ENCODE measurements around the gene HNRNPD. TPM values are rescaled to one million over a fixed set of nuclear protein-coding genes. Genes with fewer than 3 reads are reported as not detected.

Gene HNRNPD
- total and polyA plus RNA-seq, 2 experiments from 2014 or later, result 245 to 768 TPM

DNA sequence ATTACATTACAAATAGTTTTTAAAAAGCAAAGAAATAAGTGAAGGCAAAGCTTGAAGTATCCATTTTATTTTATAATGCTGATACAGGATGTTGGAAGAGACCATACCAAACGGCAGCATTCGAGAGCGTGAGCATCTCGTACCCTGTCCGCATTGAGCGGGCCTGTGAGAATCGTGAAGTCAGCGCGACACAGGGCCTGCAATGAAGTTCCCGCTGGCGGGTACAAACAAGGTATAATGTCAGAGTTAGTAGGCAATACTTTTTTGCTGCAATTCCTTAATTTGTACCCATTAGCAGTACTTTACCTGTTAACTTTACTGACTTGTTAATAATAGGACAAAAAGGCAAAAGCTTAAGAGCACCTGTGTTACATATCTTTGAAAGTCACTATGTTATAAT lies 19.0 kb downstream of the HNRNPD start:
- TF ChIP-seq CREB1 (CRISPR knock-in tag; IDR thresholded peaks at IDR 0.05; ENCODE audit: low read depth) (no peak), ZNF114 (CRISPR knock-in tag; IDR thresholded peaks at IDR 0.05) (no peak), EZH2 (IDR thresholded peaks at IDR 0.05; ENCODE audit: low read depth, unreplicated experiment) (no peak), POLR2AphosphoS5 (IDR thresholded peaks at IDR 0.05; ENCODE audit: low read depth) (no peak), JUNB (IDR thresholded peaks at IDR 0.05; ENCODE audit: unreplicated experiment) (no peak), STAT1 (IDR thresholded peaks at IDR 0.05; ENCODE audit: unreplicated experiment) (no peak), ZNF331 (CRISPR knock-in tag; IDR thresholded peaks at IDR 0.05; ENCODE audit: low read depth) (no peak), NANOG (IDR thresholded peaks at IDR 0.05; ENCODE audit: borderline replicate concordance) (no peak), EZH2phosphoT487 (IDR thresholded peaks at IDR 0.05; ENCODE audit: unreplicated experiment) (no peak)
- TF ChIP-seq, protein P1, sequence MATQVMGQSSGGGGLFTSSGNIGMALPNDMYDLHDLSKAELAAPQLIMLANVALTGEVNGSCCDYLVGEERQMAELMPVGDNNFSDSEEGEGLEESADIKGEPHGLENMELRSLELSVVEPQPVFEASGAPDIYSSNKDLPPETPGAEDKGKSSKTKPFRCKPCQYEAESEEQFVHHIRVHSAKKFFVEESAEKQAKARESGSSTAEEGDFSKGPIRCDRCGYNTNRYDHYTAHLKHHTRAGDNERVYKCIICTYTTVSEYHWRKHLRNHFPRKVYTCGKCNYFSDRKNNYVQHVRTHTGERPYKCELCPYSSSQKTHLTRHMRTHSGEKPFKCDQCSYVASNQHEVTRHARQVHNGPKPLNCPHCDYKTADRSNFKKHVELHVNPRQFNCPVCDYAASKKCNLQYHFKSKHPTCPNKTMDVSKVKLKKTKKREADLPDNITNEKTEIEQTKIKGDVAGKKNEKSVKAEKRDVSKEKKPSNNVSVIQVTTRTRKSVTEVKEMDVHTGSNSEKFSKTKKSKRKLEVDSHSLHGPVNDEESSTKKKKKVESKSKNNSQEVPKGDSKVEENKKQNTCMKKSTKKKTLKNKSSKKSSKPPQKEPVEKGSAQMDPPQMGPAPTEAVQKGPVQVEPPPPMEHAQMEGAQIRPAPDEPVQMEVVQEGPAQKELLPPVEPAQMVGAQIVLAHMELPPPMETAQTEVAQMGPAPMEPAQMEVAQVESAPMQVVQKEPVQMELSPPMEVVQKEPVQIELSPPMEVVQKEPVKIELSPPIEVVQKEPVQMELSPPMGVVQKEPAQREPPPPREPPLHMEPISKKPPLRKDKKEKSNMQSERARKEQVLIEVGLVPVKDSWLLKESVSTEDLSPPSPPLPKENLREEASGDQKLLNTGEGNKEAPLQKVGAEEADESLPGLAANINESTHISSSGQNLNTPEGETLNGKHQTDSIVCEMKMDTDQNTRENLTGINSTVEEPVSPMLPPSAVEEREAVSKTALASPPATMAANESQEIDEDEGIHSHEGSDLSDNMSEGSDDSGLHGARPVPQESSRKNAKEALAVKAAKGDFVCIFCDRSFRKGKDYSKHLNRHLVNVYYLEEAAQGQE (IDR thresholded peaks at IDR 0.05; ENCODE audit: unreplicated experiment), result no peak
- TF ChIP-seq, protein P2, sequence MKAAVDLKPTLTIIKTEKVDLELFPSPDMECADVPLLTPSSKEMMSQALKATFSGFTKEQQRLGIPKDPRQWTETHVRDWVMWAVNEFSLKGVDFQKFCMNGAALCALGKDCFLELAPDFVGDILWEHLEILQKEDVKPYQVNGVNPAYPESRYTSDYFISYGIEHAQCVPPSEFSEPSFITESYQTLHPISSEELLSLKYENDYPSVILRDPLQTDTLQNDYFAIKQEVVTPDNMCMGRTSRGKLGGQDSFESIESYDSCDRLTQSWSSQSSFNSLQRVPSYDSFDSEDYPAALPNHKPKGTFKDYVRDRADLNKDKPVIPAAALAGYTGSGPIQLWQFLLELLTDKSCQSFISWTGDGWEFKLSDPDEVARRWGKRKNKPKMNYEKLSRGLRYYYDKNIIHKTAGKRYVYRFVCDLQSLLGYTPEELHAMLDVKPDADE (IDR thresholded peaks at IDR 0.05), result no peak
- TF ChIP-seq, protein P3, sequence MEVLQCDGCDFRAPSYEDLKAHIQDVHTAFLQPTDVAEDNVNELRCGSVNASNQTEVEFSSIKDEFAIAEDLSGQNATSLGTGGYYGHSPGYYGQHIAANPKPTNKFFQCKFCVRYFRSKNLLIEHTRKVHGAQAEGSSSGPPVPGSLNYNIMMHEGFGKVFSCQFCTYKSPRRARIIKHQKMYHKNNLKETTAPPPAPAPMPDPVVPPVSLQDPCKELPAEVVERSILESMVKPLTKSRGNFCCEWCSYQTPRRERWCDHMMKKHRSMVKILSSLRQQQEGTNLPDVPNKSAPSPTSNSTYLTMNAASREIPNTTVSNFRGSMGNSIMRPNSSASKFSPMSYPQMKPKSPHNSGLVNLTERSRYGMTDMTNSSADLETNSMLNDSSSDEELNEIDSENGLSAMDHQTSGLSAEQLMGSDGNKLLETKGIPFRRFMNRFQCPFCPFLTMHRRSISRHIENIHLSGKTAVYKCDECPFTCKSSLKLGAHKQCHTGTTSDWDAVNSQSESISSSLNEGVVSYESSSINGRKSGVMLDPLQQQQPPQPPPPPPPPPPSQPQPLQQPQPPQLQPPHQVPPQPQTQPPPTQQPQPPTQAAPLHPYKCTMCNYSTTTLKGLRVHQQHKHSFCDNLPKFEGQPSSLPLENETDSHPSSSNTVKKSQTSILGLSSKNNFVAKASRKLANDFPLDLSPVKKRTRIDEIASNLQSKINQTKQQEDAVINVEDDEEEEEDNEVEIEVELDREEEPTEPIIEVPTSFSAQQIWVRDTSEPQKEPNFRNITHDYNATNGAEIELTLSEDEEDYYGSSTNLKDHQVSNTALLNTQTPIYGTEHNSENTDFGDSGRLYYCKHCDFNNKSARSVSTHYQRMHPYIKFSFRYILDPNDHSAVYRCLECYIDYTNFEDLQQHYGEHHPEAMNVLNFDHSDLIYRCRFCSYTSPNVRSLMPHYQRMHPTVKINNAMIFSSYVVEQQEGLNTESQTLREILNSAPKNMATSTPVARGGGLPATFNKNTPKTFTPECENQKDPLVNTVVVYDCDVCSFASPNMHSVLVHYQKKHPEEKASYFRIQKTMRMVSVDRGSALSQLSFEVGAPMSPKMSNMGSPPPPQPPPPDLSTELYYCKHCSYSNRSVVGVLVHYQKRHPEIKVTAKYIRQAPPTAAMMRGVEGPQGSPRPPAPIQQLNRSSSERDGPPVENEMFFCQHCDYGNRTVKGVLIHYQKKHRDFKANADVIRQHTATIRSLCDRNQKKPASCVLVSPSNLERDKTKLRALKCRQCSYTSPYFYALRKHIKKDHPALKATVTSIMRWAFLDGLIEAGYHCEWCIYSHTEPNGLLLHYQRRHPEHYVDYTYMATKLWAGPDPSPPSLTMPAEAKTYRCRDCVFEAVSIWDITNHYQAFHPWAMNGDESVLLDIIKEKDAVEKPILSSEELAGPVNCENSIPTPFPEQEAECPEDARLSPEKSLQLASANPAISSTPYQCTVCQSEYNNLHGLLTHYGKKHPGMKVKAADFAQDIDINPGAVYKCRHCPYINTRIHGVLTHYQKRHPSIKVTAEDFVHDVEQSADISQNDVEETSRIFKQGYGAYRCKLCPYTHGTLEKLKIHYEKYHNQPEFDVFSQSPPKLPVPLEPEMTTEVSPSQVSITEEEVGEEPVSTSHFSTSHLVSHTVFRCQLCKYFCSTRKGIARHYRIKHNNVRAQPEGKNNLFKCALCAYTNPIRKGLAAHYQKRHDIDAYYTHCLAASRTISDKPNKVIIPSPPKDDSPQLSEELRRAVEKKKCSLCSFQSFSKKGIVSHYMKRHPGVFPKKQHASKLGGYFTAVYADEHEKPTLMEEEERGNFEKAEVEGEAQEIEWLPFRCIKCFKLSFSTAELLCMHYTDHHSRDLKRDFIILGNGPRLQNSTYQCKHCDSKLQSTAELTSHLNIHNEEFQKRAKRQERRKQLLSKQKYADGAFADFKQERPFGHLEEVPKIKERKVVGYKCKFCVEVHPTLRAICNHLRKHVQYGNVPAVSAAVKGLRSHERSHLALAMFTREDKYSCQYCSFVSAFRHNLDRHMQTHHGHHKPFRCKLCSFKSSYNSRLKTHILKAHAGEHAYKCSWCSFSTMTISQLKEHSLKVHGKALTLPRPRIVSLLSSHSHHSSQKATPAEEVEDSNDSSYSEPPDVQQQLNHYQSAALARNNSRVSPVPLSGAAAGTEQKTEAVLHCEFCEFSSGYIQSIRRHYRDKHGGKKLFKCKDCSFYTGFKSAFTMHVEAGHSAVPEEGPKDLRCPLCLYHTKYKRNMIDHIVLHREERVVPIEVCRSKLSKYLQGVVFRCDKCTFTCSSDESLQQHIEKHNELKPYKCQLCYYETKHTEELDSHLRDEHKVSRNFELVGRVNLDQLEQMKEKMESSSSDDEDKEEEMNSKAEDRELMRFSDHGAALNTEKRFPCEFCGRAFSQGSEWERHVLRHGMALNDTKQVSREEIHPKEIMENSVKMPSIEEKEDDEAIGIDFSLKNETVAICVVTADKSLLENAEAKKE (CRISPR knock-in tag; IDR thresholded peaks at IDR 0.05), result no peak
- TF ChIP-seq, protein P4, sequence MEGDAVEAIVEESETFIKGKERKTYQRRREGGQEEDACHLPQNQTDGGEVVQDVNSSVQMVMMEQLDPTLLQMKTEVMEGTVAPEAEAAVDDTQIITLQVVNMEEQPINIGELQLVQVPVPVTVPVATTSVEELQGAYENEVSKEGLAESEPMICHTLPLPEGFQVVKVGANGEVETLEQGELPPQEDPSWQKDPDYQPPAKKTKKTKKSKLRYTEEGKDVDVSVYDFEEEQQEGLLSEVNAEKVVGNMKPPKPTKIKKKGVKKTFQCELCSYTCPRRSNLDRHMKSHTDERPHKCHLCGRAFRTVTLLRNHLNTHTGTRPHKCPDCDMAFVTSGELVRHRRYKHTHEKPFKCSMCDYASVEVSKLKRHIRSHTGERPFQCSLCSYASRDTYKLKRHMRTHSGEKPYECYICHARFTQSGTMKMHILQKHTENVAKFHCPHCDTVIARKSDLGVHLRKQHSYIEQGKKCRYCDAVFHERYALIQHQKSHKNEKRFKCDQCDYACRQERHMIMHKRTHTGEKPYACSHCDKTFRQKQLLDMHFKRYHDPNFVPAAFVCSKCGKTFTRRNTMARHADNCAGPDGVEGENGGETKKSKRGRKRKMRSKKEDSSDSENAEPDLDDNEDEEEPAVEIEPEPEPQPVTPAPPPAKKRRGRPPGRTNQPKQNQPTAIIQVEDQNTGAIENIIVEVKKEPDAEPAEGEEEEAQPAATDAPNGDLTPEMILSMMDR (conservative IDR thresholded peaks at IDR 0.05; ENCODE audit: low read depth in 2 of 2), result no peak
- Histone ChIP-seq H3F3A (replicated peaks; ENCODE audit: low read depth) (0 out of 2 replicates have a peak, but pooled peaks cover 5% of the 10 kb centered on the region), H3K4me1 (ENCODE audit: insufficient read depth) (no peaks in the 10 kb centered on the region), H4K20me1 (replicated peaks; ENCODE audit: insufficient read depth) (peaks cover 46% of the 10 kb centered on the region), H3K27ac (ENCODE audit: low read depth) (no peak overlapping the region), H3K4me2 (no peak overlapping the region), H3K79me2 (replicated peaks; ENCODE audit: insufficient read depth) (peaks cover 90% of the 10 kb centered on the region), H3K9me2 (ENCODE audit: insufficient read depth) (no peaks in the 10 kb centered on the region), H3K36me3 (ENCODE audit: insufficient read depth) (peaks cover 69% of the 10 kb centered on the region), H3K4me3 (no peak overlapping the region), H2AFZ (no peak overlapping the region), H3K27me3 (ENCODE audit: insufficient read depth) (no peaks in the 10 kb centered on the region)
- no peak overlapping the region for H3K27ac Mint-ChIP-seq
- no peak for DNase-seq (ENCODE audit: low spot score)
- H3K9me3 Mint-ChIP-seq, result no peaks in the 10 kb centered on the region
- H3K27me3 Mint-ChIP-seq (ENCODE audit: insufficient read depth, low read depth, poor library complexity), result no peaks in the 10 kb centered on the region
- H3K4me1 Mint-ChIP-seq, result peaks cover 7% of the 10 kb centered on the region; the same call in 2 of the 3 replicates
- H3K36me3 Mint-ChIP-seq (ENCODE audit: low read depth), result peaks cover 92% of the 10 kb centered on the region
- no peak for ATAC-seq
- no peak overlapping the region for H3K4me3 Mint-ChIP-seq

Data from GM23338 (cell line).